SW480 (cell line): ENCODE data around the gene RWDD4.

Source experiments
- DNase-seq: peaks from one replicate; pipeline ENCODE4 v3.0.0-alpha.2; 2016; ENCODE audit warnings: low spot score

The RWDD4 gene

GRCh38 chr4:183659029-183659871, at the start of gene RWDD4, which contains the start of gene TRAPPC11:
TSS of gene RWDD4 (minus strand) at chr4:183659185. CDS start at chr4:183658952, 233 bp downstream.
TSS of gene TRAPPC11 (plus strand) at chr4:183659293. CDS start at chr4:183663868, 4,575 bp downstream.
- DNase-seq = peak; percentile 96

- no peak for DNase-seq
Measured at GRCh38 chr4:183702492-183702891, 43.5 kb upstream of the RWDD4 start.

- no peak for DNase-seq
Measured at GRCh38 chr4:183700407-183700806, 41.4 kb upstream of the RWDD4 start.

- DNase-seq = no peak
Measured at GRCh38 chr4:183698909-183699308, 39.9 kb upstream of the RWDD4 start.

- no peak for DNase-seq
Measured at GRCh38 chr4:183691897-183692296, 32.9 kb upstream of the RWDD4 start.

GRCh38 chr4:183691006-183691405, 32.0 kb upstream of the RWDD4 start:
- no peak for DNase-seq

GRCh38 chr4:183688216-183688615, 29.2 kb upstream of the RWDD4 start:
- DNase-seq = no peak

GRCh38 chr4:183686461-183686860, 27.5 kb upstream of the RWDD4 start:
- no peak for DNase-seq

GRCh38 chr4:183681119-183681518, 22.1 kb upstream of the RWDD4 start:
- no peak for DNase-seq

GRCh38 chr4:183675625-183676024, 16.6 kb upstream of the RWDD4 start:
- DNase-seq = no peak

- DNase-seq = no peak
Measured at GRCh38 chr4:183674153-183674552, 15.2 kb upstream of the RWDD4 start.

GRCh38 chr4:183670960-183671555, 12.1 kb upstream of the RWDD4 start:
- DNase-seq = no peak

- DNase-seq = no peak
Measured at GRCh38 chr4:183670251-183670650, 11.3 kb upstream of the RWDD4 start.

- DNase-seq = no peak
Measured at GRCh38 chr4:183666088-183666487, 7.1 kb upstream of the RWDD4 start.

GRCh38 chr4:183659872-183660242, 872 bp upstream of the RWDD4 start:
- DNase-seq = peak; percentile 39

- peak; percentile 5 for DNase-seq
Measured at GRCh38 chr4:183658362-183659028, 490 bp downstream of the RWDD4 start.

- no peak for DNase-seq
Measured at GRCh38 chr4:183657564-183657963, 1.4 kb downstream of the RWDD4 start.

GRCh38 chr4:183645326-183645725, 13.7 kb downstream of the RWDD4 start:
- DNase-seq = no peak

GRCh38 chr4:183639291-183639690, 19.7 kb downstream of the RWDD4 start:
- no peak for DNase-seq

- no peak for DNase-seq
Measured at GRCh38 chr4:183638436-183638835, 20.5 kb downstream of the RWDD4 start.

- no peak for DNase-seq
Measured at GRCh38 chr4:183637461-183637860, 21.5 kb downstream of the RWDD4 start.

- no peak for DNase-seq
Measured at GRCh38 chr4:183636923-183637322, 22.1 kb downstream of the RWDD4 start.

GRCh38 chr4:183636503-183636902, 22.5 kb downstream of the RWDD4 start:
- DNase-seq = no peak
